Myocyte (in vitro differentiated cells): Measurements from ENCODE around the gene CXCL16. TPM values are rescaled to one million over a fixed set of nuclear protein-coding genes. Genes with fewer than 3 reads are reported as not detected.

Source experiments
- DNase-seq: peaks from one replicate; pipeline ENCODE4 v3.0.0-alpha.2; 2012; ENCODE audit warnings: low read depth
- total RNA-seq: library from RNA; depleted of rRNA; stranded (reverse); fragments of >200 nt; gene quantifications from 2 replicates; pipeline ENCODE4 v1.2.3, GENCODE V29; 2014

CXCL16 gene
- total RNA-seq, 1 donor from 2014 or later: 1.1 TPM

DNA sequence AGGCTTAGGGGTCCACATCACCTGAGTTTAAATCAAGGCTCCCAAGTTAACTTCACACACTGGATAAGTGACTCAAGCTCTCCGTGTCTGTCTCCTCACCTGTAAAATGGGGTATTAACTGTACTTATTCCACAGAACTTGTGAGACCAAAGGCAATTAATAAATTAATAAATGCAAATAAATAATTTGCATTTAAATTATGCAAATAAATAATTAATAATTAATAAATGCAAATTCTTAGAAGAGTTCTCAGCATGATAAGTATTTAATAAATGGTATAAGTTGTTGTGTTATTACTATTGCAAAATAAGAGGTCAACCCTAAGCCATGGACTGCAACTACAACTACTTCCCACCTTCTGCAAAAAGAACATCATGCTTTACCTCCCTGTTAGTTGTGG is 13.7 kb upstream of the CXCL16 start:
- DNase-seq: no peak

DNA sequence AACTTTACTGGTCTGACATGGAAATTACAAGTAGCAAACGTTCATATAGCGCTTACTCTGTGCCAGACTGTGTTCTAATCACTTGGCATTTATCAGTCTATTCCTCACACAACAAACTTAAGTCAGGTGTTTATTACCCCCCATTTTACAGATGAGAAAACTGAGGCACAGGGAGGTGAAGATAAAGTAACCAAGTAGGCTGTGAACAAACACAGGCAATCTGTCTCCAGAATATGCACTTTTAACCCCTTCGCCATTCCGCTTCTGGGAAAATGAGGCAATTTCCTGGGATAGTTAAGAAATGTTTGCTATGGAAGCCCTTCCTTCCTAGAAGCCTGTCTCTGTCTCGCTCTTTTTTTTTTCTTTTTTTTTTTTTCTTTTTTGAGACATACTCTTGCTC is 12.2 kb upstream of the CXCL16 start:
- no peak for DNase-seq

DNA sequence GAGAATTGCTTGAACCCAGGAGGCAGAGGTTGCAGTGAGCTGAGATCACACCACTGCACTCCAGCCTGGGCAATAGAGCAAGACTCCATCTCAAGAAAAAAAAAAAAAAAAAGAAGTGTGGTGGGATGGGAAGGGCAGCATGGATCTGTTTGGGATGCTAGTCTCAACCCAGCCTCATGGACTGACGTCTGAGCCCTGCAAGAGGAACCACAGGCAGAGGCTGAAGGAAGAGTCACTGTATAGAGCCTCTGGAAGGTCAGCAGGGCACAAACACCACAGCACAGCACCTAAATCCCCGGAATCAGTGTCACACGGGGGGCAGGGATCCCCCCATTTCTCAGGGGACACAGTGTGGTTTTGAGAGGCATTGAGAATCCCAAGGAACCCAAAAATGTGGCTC is 10.9 kb upstream of the CXCL16 start:
- no peak for DNase-seq

DNA sequence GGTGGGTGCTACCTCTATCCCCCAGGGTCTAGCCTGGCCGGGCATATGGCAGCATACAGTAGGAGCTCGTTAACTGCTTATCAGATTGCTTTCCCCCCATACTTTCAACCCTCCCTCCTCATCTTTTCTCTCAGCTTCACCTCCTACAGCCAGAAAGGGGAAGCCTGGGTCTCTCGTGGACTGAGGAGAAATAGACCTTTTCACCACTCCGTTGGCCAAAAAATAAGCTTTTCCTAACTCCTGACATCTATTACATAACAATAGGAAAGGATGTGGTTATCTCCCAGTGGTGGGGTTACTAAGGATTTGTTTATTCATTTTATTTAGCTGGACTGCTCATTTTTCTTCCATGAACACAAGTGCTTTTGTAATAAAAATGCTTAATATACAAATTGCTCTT is 9.0 kb upstream of the CXCL16 start:
- no peak for DNase-seq

DNA sequence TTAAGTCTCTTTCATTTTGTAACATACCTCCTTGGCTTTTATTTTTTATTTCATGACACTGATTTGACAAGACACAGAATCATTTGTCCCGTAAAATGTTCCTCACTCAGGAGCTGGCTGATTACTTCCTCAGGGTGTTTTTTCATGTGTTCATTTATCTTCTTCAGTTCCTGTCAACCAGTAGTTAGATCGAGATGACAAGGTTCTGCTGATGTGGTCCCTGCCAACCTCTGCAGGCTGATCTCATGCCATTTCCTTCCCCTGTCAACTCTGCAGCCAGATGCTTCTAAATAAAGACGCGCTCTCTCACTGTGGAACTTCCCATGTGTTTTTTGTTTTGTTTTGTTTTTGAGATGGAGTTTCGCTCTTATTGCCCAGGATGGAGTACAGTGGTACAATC is 8.1 kb upstream of the CXCL16 start:
- DNase-seq: no peak

DNA sequence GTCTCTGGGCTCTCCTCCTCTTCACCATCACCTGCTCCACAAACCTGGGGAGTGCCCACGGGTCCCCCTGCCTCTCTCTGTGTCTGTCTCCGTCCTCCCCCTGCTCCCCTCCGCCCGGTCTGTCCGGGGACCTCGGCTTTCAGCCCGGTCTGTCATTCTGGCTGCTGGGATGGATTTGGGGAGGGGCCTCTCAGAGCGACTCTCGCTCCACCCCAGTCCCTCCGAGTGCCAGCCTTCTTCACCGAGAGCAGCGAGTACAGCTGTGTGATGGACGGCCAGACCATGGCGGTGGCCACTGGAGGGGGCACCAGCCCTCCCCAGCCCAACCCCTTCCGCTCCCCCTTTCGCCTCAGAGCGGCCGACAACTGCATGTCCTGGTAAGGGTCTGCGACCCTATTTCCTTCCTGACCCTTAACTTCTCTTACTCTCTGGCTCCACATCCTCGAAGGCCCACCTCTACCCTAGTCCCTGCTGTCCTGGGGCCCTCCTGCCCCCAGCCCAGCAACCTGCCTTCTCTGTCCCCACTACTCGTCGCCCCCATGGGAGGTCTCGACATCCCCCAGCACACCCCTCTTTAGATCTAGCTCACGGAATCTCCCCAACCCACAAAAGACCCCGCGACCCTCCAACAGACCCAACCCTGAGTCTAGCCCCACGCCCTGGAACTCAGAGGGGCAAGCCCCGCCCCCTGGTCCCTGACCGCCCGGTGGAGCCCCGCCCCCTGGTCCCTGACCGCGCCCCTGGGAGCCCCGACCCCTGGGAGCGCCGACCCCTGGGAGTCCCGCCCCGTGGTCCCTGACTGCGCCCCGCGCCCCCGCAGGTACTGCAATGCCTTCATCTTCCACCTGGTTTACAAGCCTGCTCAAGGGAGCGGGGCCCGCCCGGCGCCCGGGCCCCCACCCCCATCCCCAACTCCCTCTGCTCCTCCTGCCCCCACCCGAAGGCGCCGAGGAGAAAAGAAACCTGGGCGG is 5.6 kb upstream of the CXCL16 start:
- DNase-seq: no peak

DNA sequence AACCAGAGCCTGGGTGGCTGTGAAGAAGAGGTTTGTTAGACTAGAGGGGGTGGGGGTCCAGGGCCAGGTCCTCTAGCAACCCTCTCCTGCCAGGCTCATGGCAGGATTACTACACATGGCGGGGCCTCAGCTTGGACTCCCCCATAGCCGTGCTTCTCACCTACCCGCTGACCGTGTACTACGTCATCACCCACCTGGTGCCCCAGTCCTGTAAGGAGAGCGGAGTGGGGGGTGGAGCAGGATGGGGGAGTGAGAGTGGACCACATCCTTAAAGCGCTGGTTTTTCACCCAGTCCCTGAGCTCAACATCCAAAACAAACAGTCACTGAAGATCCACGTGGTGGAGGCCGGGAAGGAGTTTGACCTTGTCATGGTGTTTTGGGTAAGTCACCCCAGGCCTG is 4.2 kb upstream of the CXCL16 start:
- DNase-seq: no peak

DNA sequence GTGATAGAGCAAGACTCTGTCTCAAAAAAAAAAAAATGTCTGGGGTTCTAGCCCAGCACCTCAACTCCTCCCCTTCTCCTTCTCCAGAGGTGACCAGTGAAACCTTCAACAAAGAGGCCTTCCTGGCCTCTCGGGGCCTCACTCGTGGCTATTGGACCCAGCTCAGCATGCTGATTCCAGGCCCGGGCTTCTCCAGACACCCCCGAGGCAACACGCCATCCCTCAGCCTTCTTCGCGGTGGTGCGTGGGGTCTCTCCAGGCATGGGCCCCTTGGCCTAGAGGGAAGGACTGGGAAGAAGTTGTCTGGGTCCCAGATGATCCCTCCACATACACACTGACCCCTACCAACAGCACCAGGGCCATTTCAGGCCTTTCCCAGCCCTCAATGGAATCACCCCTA is 3.5 kb upstream of the CXCL16 start:
- DNase-seq: no peak

DNA sequence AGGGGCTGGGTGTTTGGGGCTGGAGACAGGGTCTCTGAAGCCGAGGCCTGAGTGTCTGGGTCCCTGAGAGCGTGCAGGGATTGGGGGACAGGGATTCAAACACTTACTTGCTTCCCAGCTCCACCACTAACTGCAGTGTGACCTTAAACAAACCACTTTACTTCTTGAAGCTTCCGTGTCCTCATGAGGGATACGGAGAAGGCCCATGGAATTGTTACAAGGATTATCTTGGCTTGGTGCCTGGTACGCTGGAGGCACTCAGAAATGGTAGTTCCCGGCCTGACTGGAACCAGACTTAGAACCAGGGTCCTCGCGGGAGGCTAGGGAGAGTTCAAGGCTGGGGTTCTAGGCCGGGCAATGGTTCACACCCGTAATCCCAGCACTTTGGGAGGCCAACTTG is 2.9 kb upstream of the CXCL16 start:
- no peak for DNase-seq

DNA sequence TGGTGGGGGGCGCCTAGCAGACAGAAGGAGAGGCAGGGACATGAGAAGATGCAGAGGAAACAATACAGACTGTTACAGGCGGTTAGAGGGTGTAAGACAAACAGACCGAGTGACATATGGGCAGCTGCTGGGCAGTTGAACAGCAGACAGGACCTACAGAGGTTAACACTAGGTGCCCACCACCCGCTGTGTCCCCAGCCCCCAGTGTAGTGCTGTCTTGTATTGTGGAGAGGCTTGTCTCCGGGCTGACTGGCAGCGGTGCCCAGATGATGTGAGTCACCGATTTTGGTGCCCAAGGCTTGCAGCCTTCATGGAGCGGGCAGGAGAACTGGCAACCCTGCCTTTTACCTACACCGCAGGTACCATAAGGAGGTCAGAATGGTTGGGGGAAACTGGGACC is 2.4 kb upstream of the CXCL16 start:
- DNase-seq: no peak

DNA sequence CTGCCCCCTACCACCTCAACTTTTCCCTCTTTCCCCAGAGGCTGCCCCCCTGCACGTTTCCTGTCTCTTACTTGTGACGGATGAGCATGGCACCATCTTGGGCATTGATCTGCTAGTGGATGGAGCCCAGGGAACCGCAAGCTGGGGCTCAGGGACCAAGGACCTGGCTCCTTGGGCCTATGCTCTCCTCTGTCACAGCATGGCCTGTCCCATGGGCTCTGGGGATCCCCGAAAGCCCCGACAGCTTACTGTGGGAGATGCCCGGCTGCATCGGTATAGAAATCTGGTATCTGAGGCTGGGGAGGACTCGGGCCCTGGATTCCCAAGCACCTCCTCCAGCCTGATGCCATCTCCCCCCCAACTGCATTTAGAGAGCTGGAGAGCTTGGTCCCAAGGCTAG is 1.8 kb upstream of the CXCL16 start:
- DNase-seq: no peak

DNA sequence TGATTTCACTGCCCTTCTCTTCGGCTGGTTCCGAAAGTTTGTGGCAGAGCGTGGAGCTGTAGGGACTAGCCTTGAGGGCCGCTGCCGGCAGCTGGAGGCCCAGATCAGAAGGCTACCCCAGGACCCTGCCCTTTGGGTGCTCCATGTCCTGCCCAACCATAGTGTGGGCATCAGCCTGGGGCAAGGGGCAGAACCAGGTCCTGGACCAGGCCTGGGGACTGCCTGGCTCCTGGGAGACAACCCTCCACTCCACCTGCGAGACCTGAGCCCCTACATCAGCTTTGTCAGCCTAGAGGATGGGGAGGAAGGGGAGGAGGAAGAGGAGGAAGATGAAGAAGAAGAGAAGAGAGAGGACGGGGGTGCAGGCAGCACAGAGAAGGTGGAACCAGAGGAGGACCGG is 856 bp upstream of the CXCL16 start:
- no peak for DNase-seq

DNA sequence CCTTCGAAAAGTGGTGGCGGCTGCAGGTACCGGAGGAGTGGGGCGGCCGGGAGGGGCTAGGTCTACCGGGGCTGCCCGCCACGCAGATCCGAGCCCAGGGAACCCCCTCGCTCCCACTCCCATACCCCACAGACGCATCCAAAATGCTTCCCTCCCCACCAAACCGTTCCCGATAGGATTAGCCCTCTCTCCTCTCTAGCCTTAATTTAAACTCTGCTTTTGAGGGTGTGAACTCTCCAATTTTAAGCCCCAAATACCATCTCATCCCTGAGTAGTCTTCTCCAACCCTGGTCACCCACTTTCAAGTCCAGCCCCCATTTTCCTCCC is 260 bp upstream of the CXCL16 start:
- DNase-seq: no peak

DNA sequence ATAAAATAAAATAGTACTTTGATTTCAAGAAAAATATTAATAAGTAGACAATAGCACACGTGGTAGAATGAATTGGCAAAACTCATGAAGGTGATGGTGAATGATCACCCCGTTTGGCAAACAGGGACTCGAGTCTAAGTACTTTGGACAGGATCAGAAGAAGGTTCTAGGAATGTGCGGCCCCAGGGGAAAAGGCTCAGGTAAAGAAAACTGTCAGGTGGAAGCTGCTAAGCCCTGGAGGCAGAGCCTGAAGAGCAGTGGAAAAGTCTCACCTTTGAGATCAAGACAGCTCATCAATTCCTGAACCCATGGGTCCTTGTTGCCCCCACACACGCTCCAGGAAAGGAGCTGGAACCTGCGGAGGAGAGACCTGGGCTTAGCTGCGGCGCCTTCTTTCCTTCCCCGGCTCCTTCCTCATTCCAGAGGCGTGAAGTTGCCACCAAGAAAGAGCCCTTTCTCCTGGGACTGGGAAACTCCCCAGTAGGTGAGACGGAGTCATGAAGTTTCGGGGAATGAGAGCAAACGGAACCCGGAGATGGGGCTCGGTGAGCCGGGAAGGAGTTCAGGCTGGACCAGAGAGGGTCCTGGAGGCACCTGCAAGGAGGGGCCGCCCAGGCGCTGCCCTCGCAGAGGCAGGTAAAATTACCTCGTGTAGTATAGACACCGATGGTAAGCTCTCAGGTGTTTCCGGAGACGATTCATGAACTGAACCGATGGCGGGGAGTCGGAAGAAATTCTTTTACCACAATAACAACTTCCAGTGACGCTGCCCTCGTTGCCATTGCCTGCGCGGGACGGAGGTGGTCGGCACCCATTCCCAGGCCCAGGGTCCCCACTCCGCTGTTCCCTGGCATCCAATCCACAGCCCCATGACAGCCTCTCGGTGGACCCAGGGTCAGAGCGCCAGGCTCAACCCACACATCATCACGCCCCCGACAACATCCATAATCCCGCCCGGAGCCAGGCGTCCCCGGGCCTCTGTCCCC is 1.3 kb downstream of the CXCL16 start:
- no peak for DNase-seq

DNA sequence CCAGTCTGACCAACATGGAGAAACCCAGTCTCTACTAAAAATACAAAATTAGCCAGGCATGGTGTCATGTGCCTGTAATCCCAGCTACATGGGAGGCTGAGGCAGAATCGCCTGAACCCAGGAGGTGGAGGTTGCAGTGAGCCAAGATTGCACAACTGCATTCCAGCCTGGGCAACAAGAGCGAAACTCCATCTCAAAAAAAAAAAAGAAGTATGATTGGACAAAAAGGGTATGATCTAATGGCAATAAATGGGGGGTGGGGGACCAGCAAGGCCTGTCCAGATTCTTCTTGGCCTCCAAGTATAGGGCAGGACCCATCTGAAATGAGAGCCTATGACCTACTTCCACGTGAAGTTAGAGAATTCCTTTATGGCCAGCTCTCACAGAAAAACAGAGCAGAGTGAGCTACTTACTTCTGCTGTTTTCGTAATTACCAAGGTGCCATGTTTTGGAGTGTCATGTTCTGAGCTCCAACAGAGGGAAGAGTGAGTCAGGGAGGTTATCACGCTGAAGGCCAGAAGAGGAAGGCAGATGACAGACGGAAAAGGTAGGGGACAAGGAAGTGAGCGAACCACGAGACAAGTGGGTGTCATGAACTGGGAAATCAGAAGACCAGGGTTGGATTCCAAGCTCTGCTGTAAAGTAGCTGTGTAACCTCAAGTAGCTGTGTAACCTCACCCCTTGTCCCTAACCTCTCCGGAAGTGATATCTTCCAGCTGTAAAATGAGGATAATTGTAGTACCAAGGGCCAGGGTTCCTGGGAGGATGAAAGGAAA is 3.7 kb downstream of the CXCL16 start:
- DNase-seq: no peak

DNA sequence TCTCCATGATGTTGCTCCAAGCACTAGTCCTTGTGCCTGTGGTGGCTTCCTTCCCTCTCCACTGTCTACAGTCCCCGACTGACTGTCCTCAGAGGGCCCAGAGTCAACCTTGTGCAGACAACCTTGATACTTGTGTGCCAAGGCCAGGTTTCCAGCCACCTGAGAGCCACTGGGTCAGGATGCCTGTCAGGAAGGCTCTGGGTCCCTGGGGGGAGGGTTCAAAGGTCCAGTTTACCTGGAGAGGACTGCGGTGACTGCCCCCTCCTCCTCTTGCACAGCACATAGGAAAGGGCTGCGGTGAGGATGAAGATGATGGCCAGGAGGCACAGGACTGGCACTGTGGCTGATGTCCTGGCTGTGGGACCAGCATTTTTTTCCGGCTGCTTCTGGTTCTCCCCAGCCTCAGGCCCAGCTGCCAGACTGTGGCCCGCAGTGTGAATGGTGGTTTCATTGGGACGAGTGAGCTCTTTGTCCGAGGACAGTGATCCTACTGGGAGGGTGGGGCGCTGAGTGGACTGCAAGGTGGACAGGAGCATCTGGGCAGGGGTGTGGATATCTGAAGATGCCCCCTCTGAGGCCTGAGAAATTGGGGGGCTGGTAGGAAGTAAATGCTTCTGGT is 4.8 kb downstream of the CXCL16 start:
- DNase-seq: no peak

DNA sequence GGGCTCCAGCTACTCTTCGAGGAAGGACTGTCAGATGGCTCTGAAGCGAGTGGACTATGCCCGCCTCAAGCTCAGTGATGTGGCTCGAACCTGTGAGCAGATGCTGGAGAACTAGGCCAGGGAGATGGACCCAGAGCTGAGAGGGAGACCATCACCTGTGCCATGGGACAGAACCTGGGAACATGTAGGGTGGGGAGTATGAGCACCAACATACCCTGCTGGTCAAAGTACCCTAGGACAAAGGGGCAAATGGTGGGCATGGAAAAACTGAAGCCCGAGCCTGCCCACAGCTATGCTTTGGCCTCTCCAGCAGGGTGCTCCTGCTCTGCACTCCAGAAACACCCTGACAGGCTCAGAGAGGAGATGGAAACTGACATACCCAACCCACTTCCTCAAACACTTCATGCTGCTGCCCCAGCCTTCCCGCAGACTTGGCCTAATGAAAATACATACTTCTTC is 6.6 kb downstream of the CXCL16 start:
- no peak for DNase-seq

DNA sequence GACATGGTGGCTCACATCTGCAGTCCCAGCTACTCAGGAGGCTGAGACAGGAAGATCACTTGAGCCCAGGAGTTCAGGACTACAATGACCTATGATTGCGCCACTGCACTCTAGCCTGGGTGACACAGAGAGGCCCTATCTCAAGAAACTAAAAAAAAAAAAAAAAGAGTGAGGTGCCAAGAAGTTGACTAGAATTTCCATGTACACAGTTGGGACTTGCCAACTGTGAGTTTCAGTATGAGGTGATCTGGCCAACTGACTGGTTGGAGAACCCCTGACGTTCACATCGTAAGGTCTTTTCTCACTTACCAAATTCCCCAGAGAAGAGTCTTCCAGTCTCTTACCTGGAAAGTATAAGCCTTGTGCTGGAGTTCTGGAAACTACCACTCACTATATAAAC is 11.6 kb downstream of the CXCL16 start:
- DNase-seq: no peak

DNA sequence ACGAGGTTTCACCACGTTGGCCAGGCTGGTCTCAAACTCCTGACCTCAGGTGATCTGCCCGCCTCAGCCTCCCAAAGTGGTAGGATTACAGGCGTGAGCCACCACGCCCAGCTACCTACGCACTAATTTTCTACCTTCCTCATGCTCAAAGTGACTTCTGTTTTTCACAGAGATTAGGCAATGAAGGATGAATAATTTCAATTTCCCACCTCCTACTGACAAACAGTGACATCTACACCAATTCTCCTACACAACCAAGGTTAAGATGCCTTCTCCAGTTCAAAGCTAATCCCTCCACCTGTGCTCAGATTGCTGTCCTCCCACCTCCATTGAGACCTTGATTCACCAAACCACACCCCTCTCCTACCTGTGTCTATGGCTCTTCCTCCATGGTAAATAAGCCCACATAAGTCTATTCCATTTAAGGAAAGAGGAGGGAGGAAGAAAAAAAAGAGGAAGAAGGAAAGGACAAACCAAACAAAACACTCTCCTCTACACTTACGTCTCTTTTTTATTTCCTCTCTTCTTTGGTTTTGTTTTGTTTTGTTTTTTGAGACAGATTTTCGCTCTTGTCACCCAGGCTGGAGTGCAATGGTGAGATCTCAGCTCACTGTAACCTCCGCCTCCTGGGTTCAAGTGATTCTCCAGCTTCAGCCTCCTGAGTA is 13.9 kb downstream of the CXCL16 start:
- DNase-seq: no peak

DNA sequence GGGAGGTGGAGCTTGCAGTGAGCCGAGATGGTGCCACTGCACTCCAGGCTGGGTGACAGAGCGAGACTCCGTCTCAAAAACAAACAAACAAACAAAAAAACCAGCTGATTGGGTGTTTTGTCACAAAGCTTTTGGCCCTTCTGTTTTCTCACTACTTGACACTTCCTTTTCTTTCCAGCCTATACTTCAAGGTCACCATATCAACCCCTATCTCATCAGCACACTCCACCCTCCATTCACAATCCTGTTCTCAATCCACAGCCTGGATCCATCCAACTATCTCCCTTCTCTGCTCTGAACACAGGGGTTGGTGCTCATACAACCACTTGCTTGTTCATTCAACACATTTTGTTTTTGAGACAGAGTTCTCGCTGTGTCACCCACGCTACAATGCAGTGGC is 15.1 kb downstream of the CXCL16 start:
- DNase-seq: no peak
